ENCODE results near the gene LINS1.
A peak's percentile ranks its signal among the peaks of the same experiment; 100 is the strongest.

Gene LINS1

GRCh38 chr15:100602823-100603393 lies 924 bp upstream of the LINS1 start:
- no peaks in the 10 kb centered on the region for H3K27me3 ChIP-seq
- TF ChIP-seq CTCF (IDR thresholded peaks at IDR 0.05) = no peak
- H3K4me1 ChIP-seq = peaks cover 0 to 41% (median 27%) of the 10 kb centered on the region in 4 donors
- no peak for DNase-seq
- H3K9me3 ChIP-seq = no peaks in the 10 kb centered on the region
- peak overlapping the region; percentile 71 to 77 for H3K4me3 ChIP-seq
- intact Hi-C loops (cut with DNase I; ENCODE audit: low total_unique reads) = loop anchor here (5.0 to 10.0 kb wide), 2 partner anchors 256 to 678 kb away; no protein-coding TSS in a partner anchor
- H3K36me3 ChIP-seq = peaks cover 0 to 14% (median 0%) of the 10 kb centered on the region in 3 donors
- peak overlapping the region; percentile 73 to 82 for H3K27ac ChIP-seq

GRCh38 chr15:100601617-100602063 lies 344 bp downstream of the LINS1 start:
- no peak for DNase-seq
- Histone ChIP-seq H3K4me1 (peaks cover 0 to 41% (median 31%) of the 10 kb centered on the region in 4 donors), H3K4me3 (peak overlapping the region; percentile 71 to 77), H3K36me3 (peaks cover 0 to 1% (median 0%) of the 10 kb centered on the region in 3 donors), H3K9me3 (no peaks in the 10 kb centered on the region), H3K27me3 (no peaks in the 10 kb centered on the region), H3K27ac (peak overlapping the region; percentile 82 to 87)
- intact Hi-C loops (cut with DNase I; ENCODE audit: low total_unique reads) = loop anchor here (5.0 to 10.0 kb wide), 2 partner anchors 254 to 677 kb away; no protein-coding TSS in a partner anchor
- TF ChIP-seq CTCF (IDR thresholded peaks at IDR 0.05) = no peak

- no peaks in the 10 kb centered on the region for H3K27me3 ChIP-seq
- H3K9me3 ChIP-seq = no peaks in the 10 kb centered on the region
- intact Hi-C loops (cut with DNase I; ENCODE audit: low total_unique reads) = loop anchor here (5.0 to 10.0 kb wide), 2 partner anchors 254 to 676 kb away; no protein-coding TSS in a partner anchor
- no peak for DNase-seq
- H3K4me1 ChIP-seq = peaks cover 0 to 41% (median 32%) of the 10 kb centered on the region in 4 donors
- H3K4me3 ChIP-seq = peak overlapping the region; percentile 71 to 77
- H3K27ac ChIP-seq = peak overlapping the region; percentile 82 to 87
- H3K36me3 ChIP-seq = no peaks in the 10 kb centered on the region
- TF ChIP-seq CTCF (IDR thresholded peaks at IDR 0.05) = no peak
Measured at GRCh38 chr15:100601163-100601562, 821 bp downstream of the LINS1 start.

- no peak for DNase-seq
- Histone ChIP-seq H3K27me3 (no peaks in the 10 kb centered on the region), H3K36me3 (no peaks in the 10 kb centered on the region), H3K27ac (no peak overlapping the region), H3K4me1 (peaks cover 0 to 43% (median 21%) of the 10 kb centered on the region in 4 donors), H3K9me3 (no peaks in the 10 kb centered on the region), H3K4me3 (no peak overlapping the region)
- TF ChIP-seq CTCF (IDR thresholded peaks at IDR 0.05) = no peak
- intact Hi-C loops (cut with DNase I; ENCODE audit: low total_unique reads) = no loop called here
Measured at GRCh38 chr15:100598655-100599054, 3.3 kb downstream of the LINS1 start.

GRCh38 chr15:100597862-100598261 lies 4.1 kb downstream of the LINS1 start:
- H3K4me3 ChIP-seq = no peak overlapping the region
- DNase-seq = no peak
- H3K27ac ChIP-seq = no peak overlapping the region
- TF ChIP-seq CTCF (IDR thresholded peaks at IDR 0.05) = no peak
- no peaks in the 10 kb centered on the region for H3K27me3 ChIP-seq
- peaks cover 0 to 35% (median 15%) of the 10 kb centered on the region in 4 donors for H3K4me1 ChIP-seq
- H3K36me3 ChIP-seq = no peaks in the 10 kb centered on the region
- no peaks in the 10 kb centered on the region for H3K9me3 ChIP-seq
- intact Hi-C loops (cut with DNase I; ENCODE audit: low total_unique reads) = no loop called here
